Measurements from ENCODE around the gene UPK1A.

- TF ChIP-seq POLR2A (IDR thresholded peaks at IDR 0.05; ENCODE audit: low read depth, low read length) = no peak
- TF ChIP-seq POLR2AphosphoS5 (IDR thresholded peaks at IDR 0.05; ENCODE audit: low read depth, low read length) = no peak
- TF ChIP-seq TAF1 (IDR thresholded peaks at IDR 0.05; ENCODE audit: borderline replicate concordance, low read depth, low read length) = no peak
These were observed 4.4 kb downstream of the UPK1A start for GRCh38 chr19:35670686-35671085.
